Measurements from ENCODE around the gene THAP2. TPM values are rescaled to one million over a fixed set of nuclear protein-coding genes. Genes with fewer than 3 reads are reported as not detected.
A peak's percentile ranks its signal among the peaks of the same experiment; 100 is the strongest.

THAP2 gene
- polyA plus RNA-seq, 2 of the 4 experiments (the other 2 are of a cell fraction), result 3.6 to 8.5 TPM

- TF ChIP-seq PHF8 (IDR thresholded peaks at IDR 0.05; ENCODE audit: borderline replicate concordance, low read depth), result no peak
- DNase-seq (ENCODE audit: low read depth in 1 of 2, low spot score in 1 of 2) (no peak), FAIRE-seq (no peak), ATAC-seq (peak; percentile 26 to 31; a peak in 3 of 6 replicates)
- WGBS (ENCODE audit: missing lambda C conversion rate), result 95% methylated on average over 2 of the region's 2 CpGs
- Histone ChIP-seq H3K4me2 (no peak overlapping the region), H3K4me1 (no peaks in the 10 kb centered on the region), H3K27ac (no peak overlapping the region), H3K9me3 (no peaks in the 10 kb centered on the region), H3K4me3 (no peak overlapping the region)
- POLR2A ChIA-PET, result no interaction called here
- CTCF ChIA-PET, result interaction anchor here (0.6 to 2.7 kb wide), 3 partner anchors 23 to 106 kb away, joined by 3 to 18 read pairs (median 4); partner anchors contain the start of genes THAP2 and ZFC3H1
Measured at GRCh38 chr12:71640316-71640715, 23.8 kb upstream of the THAP2 start.

GRCh38 chr12:71641390-71641789 lies 22.7 kb upstream of the THAP2 start:
- H3K4me1 ChIP-seq, result no peaks in the 10 kb centered on the region
- no peak overlapping the region for H3K27ac ChIP-seq
- no peak for TF ChIP-seq CEBPB (IDR thresholded peaks at IDR 0.05)
- no peak for TF ChIP-seq REST (IDR thresholded peaks at IDR 0.05)
- no peak for TF ChIP-seq CHD4 (IDR thresholded peaks at IDR 0.05; ENCODE audit: borderline replicate concordance)
- no peak for TF ChIP-seq SMC3 (IDR thresholded peaks at IDR 0.05)
- no peak overlapping the region for H3K4me2 ChIP-seq
- no peak for DNase-seq (ENCODE audit: low read depth in 1 of 2, low spot score in 1 of 2)
- no peaks in the 10 kb centered on the region for H3K9me3 ChIP-seq
- no peak overlapping the region for H3K4me3 ChIP-seq
- ChIA-PET POLR2A (no interaction called here), CTCF (interaction anchor here (2.7 kb wide), 1 partner anchor 105 kb away, joined by 18 read pairs; no protein-coding TSS in a partner anchor)
- FAIRE-seq, result no peak
- WGBS (ENCODE audit: missing lambda C conversion rate), result 95% methylated on average over 2 of the region's 2 CpGs
- ATAC-seq, result no peak

GRCh38 chr12:71642264-71642663 lies 21.8 kb upstream of the THAP2 start:
- H3K4me3 ChIP-seq, result no peak overlapping the region
- FAIRE-seq (no peak), ATAC-seq (no peak), DNase-seq (ENCODE audit: low read depth in 1 of 2, low spot score in 1 of 2) (no peak)
- CTCF ChIA-PET, result interaction anchor here (0.9 to 1.3 kb wide), 2 partner anchors 12 to 21 kb away, joined by 3 to 5 read pairs; partner anchors contain the start of genes THAP2 and ZFC3H1
- POLR2A ChIA-PET, result no interaction called here
- TF ChIP-seq E2F6 (IDR thresholded peaks at IDR 0.05; ENCODE audit: borderline replicate concordance, low read depth) (no peak), RCOR1 (IDR thresholded peaks at IDR 0.05; ENCODE audit: low read depth, low read length) (no peak), MAX (IDR thresholded peaks at IDR 0.05) (no peak), ELK1 (IDR thresholded peaks at IDR 0.05; ENCODE audit: low read depth, low read length) (no peak), HEYL (CRISPR knock-in tag; IDR thresholded peaks at IDR 0.05) (no peak), ZSCAN20 (CRISPR knock-in tag; IDR thresholded peaks at IDR 0.05) (no peak), EHMT2 (IDR thresholded peaks at IDR 0.05; ENCODE audit: low read depth) (no peak), ZFP36 (IDR thresholded peaks at IDR 0.05; ENCODE audit: borderline replicate concordance, partially characterized antibody) (no peak), HOXB5 (CRISPR knock-in tag; IDR thresholded peaks at IDR 0.05) (no peak), POLR2A (IDR thresholded peaks at IDR 0.05; ENCODE audit: low read length) (no peak), MAFK (IDR thresholded peaks at IDR 0.05; ENCODE audit: partially characterized antibody) (no peak), NPAS2 (CRISPR knock-in tag; IDR thresholded peaks at IDR 0.05; ENCODE audit: borderline replicate concordance) (no peak), HOXB13 (CRISPR knock-in tag; IDR thresholded peaks at IDR 0.05; ENCODE audit: low read depth) (no peak), JUNB (IDR thresholded peaks at IDR 0.05) (no peak), BCL3 (IDR thresholded peaks at IDR 0.05) (no peak), NFE2L2 (conservative IDR thresholded peaks at IDR 0.05; ENCODE audit: low read length) (no peak), HOXA7 (CRISPR knock-in tag; IDR thresholded peaks at IDR 0.05) (no peak), CHD4 (IDR thresholded peaks at IDR 0.05; ENCODE audit: borderline replicate concordance) (no peak)
- no peaks in the 10 kb centered on the region for H3K4me1 ChIP-seq
- H3K4me2 ChIP-seq, result no peak overlapping the region
- no peak overlapping the region for H3K27ac ChIP-seq
- WGBS (ENCODE audit: missing lambda C conversion rate), result 89% methylated on average over 2 of the region's 2 CpGs
- no peaks in the 10 kb centered on the region for H3K9me3 ChIP-seq
